Activated B cell treated with CpG ODN at 0.5 μM for 24 hours (primary cell): ENCODE data around the gene B3GAT1. TPM values are rescaled to one million over a fixed set of nuclear protein-coding genes. Genes with fewer than 3 reads are reported as not detected.

Experiments
- ATAC-seq: fragments of 200-7000 bp; cut with Tn5 transposase; one replicate; pipeline ENCODE4 v1.10.0; 2021; ENCODE audit warnings: low read depth, mild to moderate bottlenecking, moderate library complexity
- CTCF ChIA-PET: fragments of 350-600 bp; sonication (Branson Sonifier 250); formaldehyde crosslinking; loops from one replicate; lab custom pipeline; 2021; ENCODE audit warnings: antibody characterized with exemption; lab: Charles Lee
- POLR2A ChIA-PET: fragments of 350-600 bp; sonication (Branson Sonifier 250); formaldehyde crosslinking; loops from one replicate; lab custom pipeline; 2021; ENCODE audit warnings: antibody characterized with exemption; lab: Charles Lee
- DNase-seq: peaks from one replicate; pipeline ENCODE4 v3.0.0; 2022
- H3K27ac Mint-ChIP-seq: one replicate; pipeline ENCODE4 v1.8.0; 2020; ENCODE audit warnings: mixed read lengths
- H3K27me3 Mint-ChIP-seq: one replicate; pipeline ENCODE4 v1.8.0; 2021; ENCODE audit warnings: mixed read lengths
- H3K36me3 Mint-ChIP-seq: one replicate; pipeline ENCODE4 v1.8.0; 2021; ENCODE audit warnings: low read depth, mixed read lengths
- H3K4me1 Mint-ChIP-seq: one replicate; pipeline ENCODE4 v1.8.0; 2021; ENCODE audit warnings: mixed read lengths
- H3K4me3 Mint-ChIP-seq: one replicate; pipeline ENCODE4 v1.8.0; 2020; ENCODE audit warnings: mild to moderate bottlenecking, mixed read lengths
- H3K9me3 Mint-ChIP-seq: one replicate; pipeline ENCODE4 v1.8.0; 2020; ENCODE audit warnings: mixed read lengths
- intact Hi-C: fragments of 100-400 bp; cut with micrococcal nuclease; formaldehyde crosslinking; loops from one replicate; pipeline ENCODE4 v1.15.1; 2024
- total RNA-seq: library from RNA; stranded (reverse); gene quantifications from 2 replicates; pipeline ENCODE4 v1.2.3, GENCODE V29; 2022
- TF ChIP-seq, protein P1 (sequence below): fragments of 200-600 bp; IDR thresholded peaks from one replicate; pipeline ENCODE4 v1.8.0; 2022; ENCODE audit warnings: antibody characterized with exemption, mild to moderate bottlenecking

Gene B3GAT1
- total RNA-seq, 1 donor from 2014 or later: not detected

DNA sequence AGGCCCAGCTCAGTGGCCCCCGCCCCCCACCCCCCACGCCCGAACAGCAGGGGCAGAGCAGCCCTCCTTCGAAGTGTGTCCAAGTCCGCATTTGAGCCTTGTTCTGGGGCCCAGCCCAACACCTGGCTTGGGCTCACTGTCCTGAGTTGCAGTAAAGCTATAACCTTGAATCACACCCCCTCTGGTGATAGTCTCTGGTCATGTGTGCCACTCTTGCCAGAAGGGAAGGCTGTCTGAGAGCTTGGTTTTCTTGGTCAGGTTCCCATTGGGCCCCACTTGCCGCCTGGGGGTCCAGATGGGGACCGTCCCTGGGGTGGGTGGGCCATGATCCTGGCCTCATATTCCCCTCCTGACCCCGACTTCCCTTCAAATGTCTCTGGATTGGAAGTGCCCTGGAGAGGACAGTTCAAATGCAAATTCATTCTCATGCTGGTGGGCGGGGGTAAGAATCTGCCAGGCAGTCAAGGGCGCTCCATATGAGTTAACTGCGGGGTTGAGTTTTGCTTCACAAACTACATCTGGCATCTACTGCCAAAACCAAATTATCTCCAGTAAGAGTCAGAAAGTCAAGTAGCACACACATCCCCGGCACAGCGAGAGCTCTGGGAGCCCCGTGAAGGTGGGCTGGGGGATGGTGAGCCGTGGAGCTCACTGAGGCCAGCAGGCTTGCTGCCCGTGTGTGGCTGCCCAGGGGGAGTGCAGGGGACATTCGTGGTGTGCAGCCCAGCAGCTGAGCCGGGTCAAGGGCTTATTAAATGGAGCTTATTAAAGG lies 35.7 kb downstream of the B3GAT1 start:
- no peaks in the 10 kb centered on the region for H3K9me3 Mint-ChIP-seq
- H3K4me1 Mint-ChIP-seq: no peaks in the 10 kb centered on the region
- intact Hi-C loops: no loop called here
- ChIA-PET CTCF (no interaction called here), POLR2A (no interaction called here)
- no peaks in the 10 kb centered on the region for H3K36me3 Mint-ChIP-seq
- DNase-seq: no peak
- H3K27ac Mint-ChIP-seq: no peak overlapping the region
- ATAC-seq: no peak
- H3K4me3 Mint-ChIP-seq: no peak overlapping the region
- no peaks in the 10 kb centered on the region for H3K27me3 Mint-ChIP-seq
- TF ChIP-seq, protein P1, sequence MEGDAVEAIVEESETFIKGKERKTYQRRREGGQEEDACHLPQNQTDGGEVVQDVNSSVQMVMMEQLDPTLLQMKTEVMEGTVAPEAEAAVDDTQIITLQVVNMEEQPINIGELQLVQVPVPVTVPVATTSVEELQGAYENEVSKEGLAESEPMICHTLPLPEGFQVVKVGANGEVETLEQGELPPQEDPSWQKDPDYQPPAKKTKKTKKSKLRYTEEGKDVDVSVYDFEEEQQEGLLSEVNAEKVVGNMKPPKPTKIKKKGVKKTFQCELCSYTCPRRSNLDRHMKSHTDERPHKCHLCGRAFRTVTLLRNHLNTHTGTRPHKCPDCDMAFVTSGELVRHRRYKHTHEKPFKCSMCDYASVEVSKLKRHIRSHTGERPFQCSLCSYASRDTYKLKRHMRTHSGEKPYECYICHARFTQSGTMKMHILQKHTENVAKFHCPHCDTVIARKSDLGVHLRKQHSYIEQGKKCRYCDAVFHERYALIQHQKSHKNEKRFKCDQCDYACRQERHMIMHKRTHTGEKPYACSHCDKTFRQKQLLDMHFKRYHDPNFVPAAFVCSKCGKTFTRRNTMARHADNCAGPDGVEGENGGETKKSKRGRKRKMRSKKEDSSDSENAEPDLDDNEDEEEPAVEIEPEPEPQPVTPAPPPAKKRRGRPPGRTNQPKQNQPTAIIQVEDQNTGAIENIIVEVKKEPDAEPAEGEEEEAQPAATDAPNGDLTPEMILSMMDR: no peak

DNA sequence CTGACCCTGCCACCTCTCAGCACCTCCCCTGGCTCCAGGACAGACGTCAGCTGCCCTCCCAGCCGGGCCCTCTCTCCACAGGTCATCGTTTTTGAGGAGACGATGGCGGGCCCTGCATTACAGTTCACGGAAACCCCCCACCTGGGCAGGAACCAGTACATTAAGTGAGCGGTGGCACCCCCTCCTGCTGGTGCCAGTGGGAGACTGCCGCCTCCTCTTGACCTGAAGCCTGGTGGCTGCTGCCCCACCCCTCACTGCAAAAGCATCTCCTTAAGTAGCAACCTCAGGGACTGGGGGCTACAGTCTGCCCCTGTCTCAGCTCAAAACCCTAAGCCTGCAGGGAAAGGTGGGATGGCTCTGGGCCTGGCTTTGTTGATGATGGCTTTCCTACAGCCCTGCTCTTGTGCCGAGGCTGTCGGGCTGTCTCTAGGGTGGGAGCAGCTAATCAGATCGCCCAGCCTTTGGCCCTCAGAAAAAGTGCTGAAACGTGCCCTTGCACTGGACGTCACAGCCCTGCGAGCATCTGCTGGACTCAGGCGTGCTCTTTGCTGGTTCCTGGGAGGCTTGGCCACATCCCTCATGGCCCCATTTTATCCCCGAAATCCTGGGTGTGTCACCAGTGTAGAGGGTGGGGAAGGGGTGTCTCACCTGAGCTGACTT lies 37.0 kb downstream of the B3GAT1 start:
- CTCF ChIA-PET: no interaction called here
- TF ChIP-seq, protein P1: no peak
- no peaks in the 10 kb centered on the region for H3K4me1 Mint-ChIP-seq
- ATAC-seq: no peak
- H3K9me3 Mint-ChIP-seq: no peaks in the 10 kb centered on the region
- no peak overlapping the region for H3K27ac Mint-ChIP-seq
- no peak for DNase-seq
- H3K36me3 Mint-ChIP-seq: no peaks in the 10 kb centered on the region
- intact Hi-C loops: no loop called here
- no peaks in the 10 kb centered on the region for H3K27me3 Mint-ChIP-seq
- H3K4me3 Mint-ChIP-seq: no peak overlapping the region
- POLR2A ChIA-PET: no interaction called here

DNA sequence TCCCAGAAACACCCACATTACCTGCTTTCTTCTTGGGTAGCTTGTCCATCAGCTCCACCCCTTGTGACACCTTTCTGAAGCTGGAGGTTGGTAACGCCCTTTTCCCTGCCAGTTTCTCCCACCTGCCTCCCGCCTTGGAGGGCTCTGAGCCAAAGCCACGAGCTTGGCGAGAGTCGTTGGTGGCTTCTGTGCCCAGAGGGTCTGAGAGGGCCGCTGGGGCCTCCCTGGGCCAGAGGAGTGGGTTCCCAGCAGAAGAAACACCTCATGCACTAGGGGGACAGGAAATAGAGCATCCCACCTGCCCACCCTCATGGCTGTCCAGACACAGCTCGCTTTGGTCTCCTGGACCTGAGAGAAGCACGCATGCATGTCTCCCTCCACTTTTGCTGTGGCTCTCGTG lies 37.9 kb downstream of the B3GAT1 start:
- Mint-ChIP-seq H3K36me3 (no peaks in the 10 kb centered on the region), H3K9me3 (no peaks in the 10 kb centered on the region), H3K27ac (no peak overlapping the region), H3K27me3 (no peaks in the 10 kb centered on the region), H3K4me1 (no peaks in the 10 kb centered on the region), H3K4me3 (no peak overlapping the region)
- no peak for DNase-seq
- intact Hi-C loops: no loop called here
- ChIA-PET POLR2A (no interaction called here), CTCF (no interaction called here)
- ATAC-seq: no peak
- TF ChIP-seq, protein P1: no peak

DNA sequence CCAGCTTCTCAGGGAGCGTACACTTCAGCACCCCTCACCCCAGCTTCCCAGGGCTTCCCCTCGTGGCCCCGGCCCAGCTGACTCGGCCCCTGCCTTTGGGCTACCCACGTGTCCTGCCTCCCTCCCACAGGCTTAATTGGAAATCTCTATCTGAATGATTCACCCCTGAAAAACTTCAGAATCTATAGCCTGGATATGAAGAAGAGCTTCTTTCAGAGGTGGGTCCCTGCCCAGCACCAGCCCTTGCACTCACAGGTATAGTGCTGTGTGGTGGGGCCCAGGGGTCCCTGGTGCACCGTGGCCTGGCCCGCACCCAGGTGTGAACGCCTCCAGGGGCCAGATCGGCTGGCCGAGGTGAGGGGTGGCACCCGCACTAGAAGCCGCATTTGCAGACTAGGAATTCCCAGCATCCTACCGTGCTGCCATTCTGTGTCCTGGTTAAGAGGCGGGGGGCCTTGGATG lies 38.4 kb downstream of the B3GAT1 start:
- H3K9me3 Mint-ChIP-seq: no peaks in the 10 kb centered on the region
- no peak overlapping the region for H3K27ac Mint-ChIP-seq
- ChIA-PET CTCF (no interaction called here), POLR2A (no interaction called here)
- H3K36me3 Mint-ChIP-seq: no peaks in the 10 kb centered on the region
- intact Hi-C loops: no loop called here
- no peaks in the 10 kb centered on the region for H3K27me3 Mint-ChIP-seq
- H3K4me3 Mint-ChIP-seq: no peak overlapping the region
- no peaks in the 10 kb centered on the region for H3K4me1 Mint-ChIP-seq
- TF ChIP-seq, protein P1: no peak
- no peak for DNase-seq
- no peak for ATAC-seq

DNA sequence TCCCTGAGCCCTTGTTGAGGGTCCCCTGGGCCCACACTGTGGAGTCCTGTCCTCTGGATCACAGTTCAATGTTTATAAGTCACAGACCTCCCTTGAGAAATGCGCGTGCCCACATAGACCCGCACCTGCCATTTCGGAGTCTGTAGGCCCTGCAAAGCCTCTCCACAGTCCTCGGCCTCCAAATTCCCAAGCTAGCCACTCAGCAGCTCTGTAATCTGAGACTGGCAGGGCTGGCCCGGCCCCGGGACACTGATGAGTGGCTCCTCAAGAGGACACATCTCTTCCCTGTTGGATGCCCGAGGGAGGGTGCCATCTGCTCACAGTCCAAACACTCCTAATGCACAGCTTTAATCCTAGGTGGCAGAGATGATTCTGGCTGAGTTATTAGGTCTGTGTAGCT lies 39.1 kb downstream of the B3GAT1 start:
- Mint-ChIP-seq H3K27ac (no peak overlapping the region), H3K4me1 (no peaks in the 10 kb centered on the region), H3K36me3 (no peaks in the 10 kb centered on the region), H3K4me3 (no peak overlapping the region), H3K27me3 (peaks cover 2% of the 10 kb centered on the region), H3K9me3 (no peaks in the 10 kb centered on the region)
- intact Hi-C loops: no loop called here
- TF ChIP-seq, protein P1: no peak
- DNase-seq: no peak
- POLR2A ChIA-PET: no interaction called here
- no peak for ATAC-seq
- CTCF ChIA-PET: no interaction called here
